Measurements from ENCODE around the gene SDR39U1. TPM values are rescaled to one million over a fixed set of nuclear protein-coding genes. Genes with fewer than 3 reads are reported as not detected.

The SDR39U1 gene
- total and polyA plus RNA-seq, 10 of the 15 experiments (the other 5 are each of a cell fraction or from before 2014, with no cell fraction given), result 14.0 to 89.3 (median 42.2) TPM

GRCh38 chr14:24414077-24414476 lies 28.5 kb downstream of the SDR39U1 start:
- no TSS peak for BruUV-seq (replicated peaks)
- intact Hi-C loops (cut with micrococcal nuclease; ENCODE audit: unreplicated experiment) (loop anchor here (5.0 kb wide), 1 partner anchor 47 kb away; the partner anchor contains the start of gene NFATC4), in situ Hi-C loops (cut with MboI) (no loop called here)
- no peak overlapping the region for H3K4me2 ChIP-seq (ENCODE audit: control insufficient read depth, insufficient read depth)
- 19% methylated on average over 1 of the region's 1 CpG for WGBS (ENCODE audit: insufficient coverage, insufficient replicate concordance, low lambda C conversion rate, missing lambda C conversion rate)
- no peak overlapping the region for H3K9ac ChIP-seq (ENCODE audit: control insufficient read depth, insufficient read depth, low read length)
- RAD21 ChIA-PET (ENCODE audit: unreplicated experiment), result interaction anchor here (1.0 to 1.7 kb wide), 2 partner anchors 18 to 81 kb away, joined by 4 to 7 read pairs; no protein-coding TSS in a partner anchor
- SMC1A ChIA-PET (ENCODE audit: uncharacterized antibody, unreplicated experiment), result interaction anchor here (0.7 to 2.2 kb wide), 5 partner anchors 11 to 52 kb away, joined by 3 to 14 read pairs (median 3); no protein-coding TSS in a partner anchor
- peaks cover 0 to 5% of the 10 kb centered on the region in 2 experiments; a peak in 3 of 4 replicates for H3K27me3 ChIP-seq (replicated peaks in 1 of 2; ENCODE audit: control insufficient read depth in 2 of 2, insufficient read depth in 2 of 2, low read length in 1 of 2)
- no peak for ATAC-seq
- no peaks in the 10 kb centered on the region for H3K4me1 ChIP-seq (ENCODE audit: control insufficient read depth, insufficient read depth, low read length)
- H2AFZ ChIP-seq (ENCODE audit: control insufficient read depth, low read depth, low read length), result no peak overlapping the region
- H4K20me1 ChIP-seq (ENCODE audit: control insufficient read depth, insufficient read depth), result no peaks in the 10 kb centered on the region
- FAIRE-seq, result no peak
- CTCF ChIA-PET, result interaction anchor here (0.8 to 3.5 kb wide), 8 partner anchors 11 to 106 kb away, joined by 3 to 18 read pairs (median 3); partner anchors contain the start of genes CIDEB and RIPK3
- no peaks in the 10 kb centered on the region for H3K79me2 ChIP-seq (ENCODE audit: control insufficient read depth, insufficient read depth, low read length)
- H3K4me3 ChIP-seq, result no peak overlapping the region
- no peak overlapping the region for H3K27ac ChIP-seq (ENCODE audit: control insufficient read depth, insufficient read depth)
- no peaks in the 10 kb centered on the region for H3K36me3 ChIP-seq (ENCODE audit: control insufficient read depth in 2 of 2, insufficient read depth in 2 of 2, low read length in 1 of 2)
- DNase-seq (ENCODE audit: low read depth, low spot score), result no peak
- POLR2A ChIA-PET, result no interaction called here
- H3K9me3 ChIP-seq (replicated peaks; ENCODE audit: control insufficient read depth, insufficient read depth, low read length), result no peaks in the 10 kb centered on the region
- TF ChIP-seq TCF12 (IDR thresholded peaks at IDR 0.05; ENCODE audit: low read depth, low read length), result no peak
- TF ChIP-seq ZBTB4 (CRISPR knock-in tag; IDR thresholded peaks at IDR 0.05), result no peak
- TF ChIP-seq E4F1 (IDR thresholded peaks at IDR 0.05; ENCODE audit: borderline replicate concordance, partially characterized antibody), result no peak
- no peak for TF ChIP-seq ZNF24 (IDR thresholded peaks at IDR 0.05)
- TF ChIP-seq ZZZ3 (IDR thresholded peaks at IDR 0.05; ENCODE audit: control insufficient read depth, insufficient read length, low read depth), result no peak
- TF ChIP-seq ESRRA (IDR thresholded peaks at IDR 0.05; ENCODE audit: low read length), result no peak
- TF ChIP-seq PAX8 (IDR thresholded peaks at IDR 0.05), result no peak
- no peak for TF ChIP-seq JUNB (IDR thresholded peaks at IDR 0.05)
- TF ChIP-seq LARP7 (IDR thresholded peaks at IDR 0.05), result no peak
- no peak for TF ChIP-seq SKIL (IDR thresholded peaks at IDR 0.05; ENCODE audit: low read depth, poor library complexity, severe bottlenecking)
- no peak for TF ChIP-seq ZNF622 (IDR thresholded peaks at IDR 0.05)
- TF ChIP-seq CEBPZ (IDR thresholded peaks at IDR 0.05; ENCODE audit: low read depth, low read length), result no peak
- TF ChIP-seq RCOR1 (conservative IDR thresholded peaks at IDR 0.05; ENCODE audit: low read depth, low read length), result no peak
- TF ChIP-seq FOXM1 (IDR thresholded peaks at IDR 0.05; ENCODE audit: low read depth, low read length), result no peak
